Measurements from ENCODE around the gene SHPK.

GRCh38 chr17:3602499-3602898 is 33.6 kb downstream of the SHPK start:
- TF ChIP-seq CTCF (IDR thresholded peaks at IDR 0.05), result peak in 2 of 3 donors; percentile 6 to 28
- no peak for TF ChIP-seq POLR2A (IDR thresholded peaks at IDR 0.05)
